MM.1S (cell line): ENCODE measurements around the gene KLC1.
"Not testable (repeated sequence)": the region's sequence is repeated elsewhere in the genome, so short reads cannot be mapped to it uniquely, and the experiment has no call there.

ENCODE experiments used
- DNase-seq: peaks from one replicate; pipeline ENCODE4 v3.0.0-alpha.2; 2015
- H2AFZ ChIP-seq: fragments of 300-600 bp; sonication (generic); 2 replicates; pipeline ENCODE4 v1.6.0; 2016; ENCODE audit warnings: antibody characterized with exemption, low read length
- H3F3A ChIP-seq: fragments of 300-600 bp; sonication (generic); 2 replicates; pipeline ENCODE4 v1.6.1; 2016; ENCODE audit warnings: mild to moderate bottlenecking, antibody characterized with exemption, low read length, moderate library complexity, mixed read lengths; ENCODE audit not compliant: insufficient read depth
- H3K27ac ChIP-seq: fragments of 300-600 bp; sonication (generic); 2 replicates; pipeline ENCODE4 v1.5.1; 2016; ENCODE audit warnings: mild to moderate bottlenecking, low read length
- H3K27me3 ChIP-seq: fragments of 300-600 bp; sonication (generic); replicated peaks from 2 replicates; pipeline ENCODE4 v1.6.0; 2016; ENCODE audit warnings: low read length; ENCODE audit not compliant: insufficient read depth
- H3K36me3 ChIP-seq: fragments of 300-600 bp; sonication (generic); replicated peaks from 2 replicates; pipeline ENCODE4 v1.6.1; 2016; ENCODE audit warnings: mild to moderate bottlenecking, low read length, mixed read lengths; ENCODE audit not compliant: insufficient read depth
- H3K4me1 ChIP-seq: fragments of 300-600 bp; sonication (generic); 2 replicates; pipeline ENCODE4 v1.6.1; 2016; ENCODE audit warnings: low read length, mixed read lengths
- H3K4me2 ChIP-seq: fragments of 300-600 bp; sonication (generic); 2 replicates; pipeline ENCODE4 v1.6.0; 2016; ENCODE audit warnings: low read depth, low read length
- H3K4me3 ChIP-seq: fragments of 300-600 bp; sonication (generic); 2 replicates; pipeline ENCODE4 v1.5.1; 2016; ENCODE audit warnings: low read length, mixed read lengths
- H3K79me2 ChIP-seq: fragments of 300-600 bp; sonication (generic); 2 replicates; pipeline ENCODE4 v1.6.1; 2016; ENCODE audit warnings: mixed run types, low read length, mixed read lengths
- H3K9ac ChIP-seq: fragments of 300-600 bp; sonication (generic); 2 replicates; pipeline ENCODE4 v1.6.1; 2016; ENCODE audit warnings: low read length, mixed read lengths
- H3K9me2 ChIP-seq: fragments of 300-600 bp; sonication (generic); replicated peaks from 2 replicates; pipeline ENCODE4 v1.6.1; 2016; ENCODE audit warnings: mild to moderate bottlenecking, low read length, mixed read lengths; ENCODE audit not compliant: insufficient read depth
- H3K9me3 ChIP-seq: fragments of 300-600 bp; sonication (generic); replicated peaks from 2 replicates; pipeline ENCODE4 v1.6.1; 2016; ENCODE audit warnings: mild to moderate bottlenecking, low read length, mixed read lengths; ENCODE audit not compliant: insufficient read depth
- H4K20me1 ChIP-seq: fragments of 300-600 bp; sonication (generic); 2 replicates; pipeline ENCODE4 v1.6.1; 2016; ENCODE audit warnings: mild to moderate bottlenecking, low read length, moderate library complexity, mixed read lengths; ENCODE audit not compliant: insufficient read depth
- CTCF ChIP-seq: fragments of 300-600 bp; sonication (generic); IDR thresholded peaks from 2 replicates; pipeline ENCODE4 v1.5.1; 2016; ENCODE audit warnings: antibody characterized with exemption, low read length, mixed read lengths
- EZH2 ChIP-seq: fragments of 300-600 bp; sonication (generic); optimal IDR thresholded peaks from 2 replicates; pipeline ENCODE3; 2017; ENCODE audit warnings: low read depth, mild to moderate bottlenecking, antibody characterized with exemption, low read length, mixed read lengths
- EZH2phosphoT487 ChIP-seq: fragments of 300-600 bp; sonication (generic); IDR thresholded peaks from 2 replicates; pipeline ENCODE4 v1.6.1; 2018; ENCODE audit warnings: antibody characterized with exemption, low read length

KLC1 gene

GRCh38 chr14:103652806-103653205, 23.8 kb downstream of the KLC1 start:
- H2AFZ ChIP-seq: no peak overlapping the region
- H3K36me3 ChIP-seq: peaks cover 4% of the 10 kb centered on the region; the same call in 1 of the 2 replicates
- no peaks in the 10 kb centered on the region for H3K4me1 ChIP-seq
- H3K9me2 ChIP-seq: no peaks in the 10 kb centered on the region
- H3K79me2 ChIP-seq: peaks cover 74% of the 10 kb centered on the region
- H3K4me2 ChIP-seq: no peak overlapping the region
- TF ChIP-seq EZH2phosphoT487: no peak
- TF ChIP-seq CTCF: no peak
- no peak for TF ChIP-seq EZH2
- H3K4me3 ChIP-seq: no peak overlapping the region
- no peaks in the 10 kb centered on the region for H3K27me3 ChIP-seq
- no peaks in the 10 kb centered on the region for H4K20me1 ChIP-seq
- no peaks in the 10 kb centered on the region for H3K9me3 ChIP-seq
- no peak for DNase-seq
- H3F3A ChIP-seq: no peaks in the 10 kb centered on the region
- no peak overlapping the region for H3K9ac ChIP-seq
- no peak overlapping the region for H3K27ac ChIP-seq

GRCh38 chr14:103653336-103653735, 24.3 kb downstream of the KLC1 start:
- DNase-seq, H3K36me3 ChIP-seq, H3K27me3 ChIP-seq, H3K9me3 ChIP-seq, H3K4me3 ChIP-seq, H3K9ac ChIP-seq, H3K4me1 ChIP-seq, H2AFZ ChIP-seq, H4K20me1 ChIP-seq, H3F3A ChIP-seq, H3K4me2 ChIP-seq, H3K9me2 ChIP-seq, H3K27ac ChIP-seq: not testable (repeated sequence)
- H3K79me2 ChIP-seq: peaks cover 70% of the 10 kb centered on the region

- no peaks in the 10 kb centered on the region for H4K20me1 ChIP-seq
- no peaks in the 10 kb centered on the region for H3K9me3 ChIP-seq
- TF ChIP-seq EZH2 (no peak), EZH2phosphoT487 (no peak), CTCF (no peak)
- H3K4me3 ChIP-seq: no peak overlapping the region
- H3K9me2 ChIP-seq: no peaks in the 10 kb centered on the region
- no peak overlapping the region for H2AFZ ChIP-seq
- no peak overlapping the region for H3K4me2 ChIP-seq
- no peak overlapping the region for H3K9ac ChIP-seq
- peaks cover 4% of the 10 kb centered on the region; the same call in 1 of the 2 replicates for H3K36me3 ChIP-seq
- H3K79me2 ChIP-seq: peaks cover 65% of the 10 kb centered on the region
- no peak for DNase-seq
- no peaks in the 10 kb centered on the region for H3K4me1 ChIP-seq
- no peak overlapping the region for H3K27ac ChIP-seq
- no peaks in the 10 kb centered on the region for H3K27me3 ChIP-seq
- H3F3A ChIP-seq: no peaks in the 10 kb centered on the region
These were observed 24.8 kb downstream of the KLC1 start for GRCh38 chr14:103653805-103654204.

GRCh38 chr14:103654619-103655018, 25.6 kb downstream of the KLC1 start:
- Histone ChIP-seq H3K4me3 (no peak overlapping the region), H3K9ac (no peak overlapping the region), H3K4me2 (no peak overlapping the region), H3F3A (no peaks in the 10 kb centered on the region), H3K27me3 (no peaks in the 10 kb centered on the region), H3K9me2 (no peaks in the 10 kb centered on the region), H2AFZ (no peak overlapping the region), H4K20me1 (no peaks in the 10 kb centered on the region), H3K4me1 (no peaks in the 10 kb centered on the region), H3K36me3 (peaks cover 4% of the 10 kb centered on the region; the same call in 1 of the 2 replicates), H3K27ac (no peak overlapping the region), H3K79me2 (peaks cover 61% of the 10 kb centered on the region), H3K9me3 (no peaks in the 10 kb centered on the region)
- no peak for DNase-seq
- TF ChIP-seq CTCF (no peak), EZH2phosphoT487 (no peak)
